Caco-2 (cell line): ENCODE results near the gene GP1BB. TPM values are rescaled to one million over a fixed set of nuclear protein-coding genes. Genes with fewer than 3 reads are reported as not detected.

Experiments
- BruUV-seq: library from RNA; stranded (reverse); fragments of 400-500 nt; replicated peaks from 2 replicates; lab custom pipeline; 2021; lab: Mats Ljungman, UMichigan
- CTCF ChIA-PET: fragments of 300-600 bp; sonication (Branson Sonifier 250); formaldehyde crosslinking; loops from one replicate; lab custom pipeline; 2022; ENCODE audit warnings: antibody characterized with exemption; lab: Charles Lee
- POLR2A ChIA-PET: fragments of 300-600 bp; sonication (Branson Sonifier 250); formaldehyde crosslinking; loops from one replicate; lab custom pipeline; 2022; ENCODE audit warnings: antibody characterized with exemption; lab: Charles Lee
- DNase-seq, 2 experiments: peaks; one replicate each; pipeline versions ENCODE4 v3.0.0 to v3.0.0-alpha.2; 2020 to 2022
- H3K27me3 ChIP-seq: replicated peaks from 2 replicates; pipeline ENCODE4 v1.6.0; 2011; ENCODE audit warnings: low read length; ENCODE audit not compliant: control insufficient read depth, insufficient read depth
- H3K36me3 ChIP-seq: 2 replicates; pipeline ENCODE4 v1.5.1; 2011; ENCODE audit warnings: low read length; ENCODE audit not compliant: control insufficient read depth, insufficient read depth
- H3K4me1 ChIP-seq: fragments of 250-450 bp; sonication (Bioruptor Pico); 2 replicates; pipeline ENCODE4 v1.5.1; 2020; ENCODE audit warnings: mild to moderate bottlenecking
- H3K4me3 ChIP-seq: 2 replicates; pipeline ENCODE4 v1.5.1; 2011; ENCODE audit warnings: low read depth, mild to moderate bottlenecking, control low read depth, low read length
- H3K9me3 ChIP-seq: fragments of 250-450 bp; sonication (Bioruptor Pico); 2 replicates; pipeline ENCODE4 v1.5.1; 2020; ENCODE audit warnings: mild to moderate bottlenecking, moderate library complexity
- H3K27ac Mint-ChIP-seq: one replicate; pipeline ENCODE4 v1.8.0; 2022; ENCODE audit warnings: mixed read lengths; ENCODE audit not compliant: unreplicated experiment
- H3K27me3 Mint-ChIP-seq: one replicate; pipeline ENCODE4 v1.8.0; 2022; ENCODE audit warnings: mixed read lengths; ENCODE audit not compliant: insufficient read depth, unreplicated experiment
- H3K36me3 Mint-ChIP-seq: one replicate; pipeline ENCODE4 v1.8.0; 2022; ENCODE audit warnings: mild to moderate bottlenecking, mixed read lengths; ENCODE audit not compliant: insufficient read depth, unreplicated experiment
- H3K4me1 Mint-ChIP-seq: one replicate; pipeline ENCODE4 v1.8.0; 2022; ENCODE audit warnings: low read depth, mixed read lengths; ENCODE audit not compliant: unreplicated experiment
- H3K4me3 Mint-ChIP-seq: one replicate; pipeline ENCODE4 v1.8.0; 2022; ENCODE audit warnings: mild to moderate bottlenecking, moderate library complexity, mixed read lengths; ENCODE audit not compliant: unreplicated experiment
- H3K9me3 Mint-ChIP-seq: one replicate; pipeline ENCODE4 v1.8.0; 2022; ENCODE audit warnings: mixed read lengths; ENCODE audit not compliant: unreplicated experiment
- intact Hi-C: fragments of 100-400 bp; cut with micrococcal nuclease; formaldehyde crosslinking; loops from one replicate; pipeline ENCODE4 v1.10.0; 2022; ENCODE audit not compliant: unreplicated experiment
- total RNA-seq: library from RNA; stranded (reverse); gene quantifications from 2 replicates; pipeline ENCODE4 v1.2.3, GENCODE V29; 2022
- TF ChIP-seq, protein P1 (sequence below), 2 experiments: fragments of 200-600 bp in 1 of 2; IDR thresholded peaks; 1 replicate in 1 of 2; 2 replicates in 1 of 2; pipeline versions ENCODE4 v1.5.1 to v1.8.0; 2011 to 2022; ENCODE audit warnings: antibody characterized with exemption in 1 of 2, control low read depth in 1 of 2, inconsistent platforms in 1 of 2, low read depth in 1 of 2, low read length in 1 of 2, mild to moderate bottlenecking in 1 of 2, moderate library complexity in 1 of 2; ENCODE audit not compliant: insufficient read depth in 1 of 2, severe bottlenecking in 1 of 2, unreplicated experiment in 1 of 2

GP1BB gene
- total RNA-seq, 1 experiment from 2014 or later: 1.0 TPM

DNA sequence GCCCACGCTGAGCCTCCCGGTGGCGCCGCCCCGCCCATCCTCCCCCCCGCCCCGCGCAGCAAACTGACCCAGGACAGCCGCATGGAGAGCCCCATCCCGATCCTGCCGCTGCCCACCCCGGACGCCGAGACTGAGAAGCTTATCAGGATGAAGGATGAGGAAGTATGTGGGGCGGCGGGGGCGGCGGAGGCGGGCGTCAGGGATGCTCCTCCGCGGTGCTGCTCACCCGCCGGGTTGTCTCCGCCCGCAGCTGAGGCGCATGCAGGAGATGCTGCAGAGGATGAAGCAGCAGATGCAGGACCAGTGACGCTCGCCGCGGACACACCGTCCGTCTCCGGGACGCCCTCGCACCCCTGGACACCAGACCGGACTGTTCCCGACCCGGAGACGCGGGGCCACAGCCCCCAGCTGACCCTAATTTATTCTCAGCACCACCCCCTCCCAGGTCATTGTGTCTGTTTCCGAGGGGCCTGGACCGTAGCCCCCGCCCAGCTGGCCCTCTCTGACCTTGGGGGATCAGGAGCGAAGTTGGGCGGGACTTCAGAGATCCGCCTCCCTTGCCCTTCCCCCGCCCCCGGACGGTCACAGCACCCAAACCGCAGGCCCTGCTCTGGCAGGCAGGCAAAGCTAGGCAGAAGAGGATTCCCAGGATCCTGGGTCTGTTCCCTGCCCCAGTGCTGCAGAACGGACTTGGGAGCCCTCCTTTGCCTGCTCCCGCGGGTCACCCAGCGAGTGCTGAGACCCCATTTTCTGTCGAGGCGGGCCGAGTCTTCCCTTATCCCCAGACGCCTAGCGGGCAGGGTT, 959 bp upstream of the GP1BB start:
- intact Hi-C loops: no loop called here
- no peaks in the 10 kb centered on the region for H3K36me3 Mint-ChIP-seq
- CTCF ChIA-PET: no interaction called here
- H3K4me3 Mint-ChIP-seq: no peak overlapping the region
- peaks cover 4% of the 10 kb centered on the region for H3K4me1 ChIP-seq
- H3K27ac Mint-ChIP-seq: no peak overlapping the region
- H3K27me3 Mint-ChIP-seq: peaks cover 19% of the 10 kb centered on the region
- TF ChIP-seq, protein P1, sequence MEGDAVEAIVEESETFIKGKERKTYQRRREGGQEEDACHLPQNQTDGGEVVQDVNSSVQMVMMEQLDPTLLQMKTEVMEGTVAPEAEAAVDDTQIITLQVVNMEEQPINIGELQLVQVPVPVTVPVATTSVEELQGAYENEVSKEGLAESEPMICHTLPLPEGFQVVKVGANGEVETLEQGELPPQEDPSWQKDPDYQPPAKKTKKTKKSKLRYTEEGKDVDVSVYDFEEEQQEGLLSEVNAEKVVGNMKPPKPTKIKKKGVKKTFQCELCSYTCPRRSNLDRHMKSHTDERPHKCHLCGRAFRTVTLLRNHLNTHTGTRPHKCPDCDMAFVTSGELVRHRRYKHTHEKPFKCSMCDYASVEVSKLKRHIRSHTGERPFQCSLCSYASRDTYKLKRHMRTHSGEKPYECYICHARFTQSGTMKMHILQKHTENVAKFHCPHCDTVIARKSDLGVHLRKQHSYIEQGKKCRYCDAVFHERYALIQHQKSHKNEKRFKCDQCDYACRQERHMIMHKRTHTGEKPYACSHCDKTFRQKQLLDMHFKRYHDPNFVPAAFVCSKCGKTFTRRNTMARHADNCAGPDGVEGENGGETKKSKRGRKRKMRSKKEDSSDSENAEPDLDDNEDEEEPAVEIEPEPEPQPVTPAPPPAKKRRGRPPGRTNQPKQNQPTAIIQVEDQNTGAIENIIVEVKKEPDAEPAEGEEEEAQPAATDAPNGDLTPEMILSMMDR (IDR thresholded peaks at IDR 0.05; ENCODE audit: insufficient read depth in 1 of 2, low read depth in 1 of 2, low read length in 1 of 2, severe bottlenecking in 1 of 2, unreplicated experiment in 1 of 2): no peak
- POLR2A ChIA-PET: no interaction called here
- H3K4me3 ChIP-seq: no peak overlapping the region
- H3K36me3 ChIP-seq: no peaks in the 10 kb centered on the region
- no peaks in the 10 kb centered on the region for H3K4me1 Mint-ChIP-seq
- H3K9me3 Mint-ChIP-seq: no peaks in the 10 kb centered on the region
- DNase-seq: no peak
- H3K27me3 ChIP-seq: no peaks in the 10 kb centered on the region; the same call in 1 of the 2 replicates
- BruUV-seq: no TSS peak
- no peaks in the 10 kb centered on the region for H3K9me3 ChIP-seq

DNA sequence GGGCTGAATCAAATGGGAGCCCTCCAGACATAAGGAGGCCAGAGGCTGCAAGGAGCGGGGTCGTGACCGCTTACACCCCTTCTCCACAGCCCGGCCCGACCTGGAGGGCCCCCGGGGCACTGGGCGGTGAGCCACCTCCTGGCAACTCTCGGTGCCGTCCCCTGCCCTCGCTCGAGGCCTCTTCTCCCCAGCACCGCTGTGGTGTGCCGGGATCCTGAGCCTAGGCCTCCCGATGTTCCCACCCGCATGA, 432 bp upstream of the GP1BB start:
- Histone ChIP-seq H3K9me3 (no peaks in the 10 kb centered on the region), H3K27me3 (no peaks in the 10 kb centered on the region; the same call in 1 of the 2 replicates), H3K4me3 (no peak overlapping the region), H3K36me3 (no peaks in the 10 kb centered on the region), H3K4me1 (no peaks in the 10 kb centered on the region; the same call in 1 of the 2 replicates)
- Mint-ChIP-seq H3K27ac (no peak overlapping the region), H3K36me3 (peaks cover 4% of the 10 kb centered on the region), H3K9me3 (no peaks in the 10 kb centered on the region), H3K4me3 (peak overlapping the region; percentile 65), H3K27me3 (peaks cover 23% of the 10 kb centered on the region), H3K4me1 (no peaks in the 10 kb centered on the region)
- DNase-seq: no peak
- CTCF ChIA-PET: no interaction called here
- no TSS peak for BruUV-seq
- intact Hi-C loops: no loop called here
- TF ChIP-seq, protein P1 (IDR thresholded peaks at IDR 0.05; ENCODE audit: insufficient read depth in 1 of 2, low read depth in 1 of 2, low read length in 1 of 2, severe bottlenecking in 1 of 2, unreplicated experiment in 1 of 2): no peak
- POLR2A ChIA-PET: no interaction called here

DNA sequence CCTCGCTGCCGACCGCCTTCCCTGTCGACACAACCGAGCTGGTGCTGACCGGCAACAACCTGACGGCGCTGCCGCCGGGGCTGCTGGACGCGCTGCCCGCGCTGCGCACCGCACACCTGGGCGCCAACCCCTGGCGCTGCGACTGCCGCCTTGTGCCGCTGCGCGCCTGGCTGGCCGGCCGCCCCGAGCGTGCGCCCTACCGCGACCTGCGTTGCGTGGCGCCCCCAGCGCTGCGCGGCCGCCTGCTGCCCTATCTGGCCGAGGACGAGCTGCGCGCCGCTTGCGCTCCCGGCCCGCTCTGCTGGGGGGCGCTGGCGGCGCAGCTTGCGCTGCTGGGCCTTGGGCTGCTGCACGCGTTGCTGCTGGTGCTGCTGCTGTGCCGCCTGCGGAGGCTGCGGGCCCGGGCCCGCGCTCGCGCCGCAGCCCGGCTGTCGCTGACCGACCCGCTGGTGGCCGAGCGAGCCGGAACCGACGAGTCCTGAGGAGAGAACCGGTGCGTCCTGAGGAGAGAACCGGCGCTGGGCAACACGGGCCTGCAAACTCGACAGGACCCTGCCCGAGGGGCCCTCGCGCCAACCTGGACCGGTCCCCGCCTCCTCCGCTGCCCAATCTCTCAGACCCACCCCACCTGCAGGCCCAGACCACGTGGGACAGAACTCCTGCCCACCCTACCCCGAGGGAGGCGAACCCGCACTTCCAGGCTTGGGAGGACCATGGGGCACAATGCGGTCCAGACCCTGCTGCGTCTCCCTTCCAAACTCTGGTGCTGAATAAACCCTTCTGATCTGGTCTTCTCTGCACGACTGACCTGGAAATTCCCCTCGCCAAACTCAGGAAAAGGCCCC, 866 bp downstream of the GP1BB start:
- no TSS peak for BruUV-seq
- no peak overlapping the region for H3K27ac Mint-ChIP-seq
- peaks cover 4% of the 10 kb centered on the region for H3K36me3 Mint-ChIP-seq
- TF ChIP-seq, protein P1 (IDR thresholded peaks at IDR 0.05; ENCODE audit: insufficient read depth in 1 of 2, low read depth in 1 of 2, low read length in 1 of 2, severe bottlenecking in 1 of 2, unreplicated experiment in 1 of 2): peak in 1 of 2 experiments; percentile 21
- peaks cover 23% of the 10 kb centered on the region for H3K27me3 Mint-ChIP-seq
- ChIA-PET CTCF (interaction anchor here (0.6 to 1.4 kb wide), 12 partner anchors 21 to 229 kb away, joined by 3 to 6 read pairs (median 3); no protein-coding TSS in a partner anchor), POLR2A (interaction anchor here (0.5 kb wide), 1 partner anchor 329 kb away, joined by 4 read pairs; no protein-coding TSS in a partner anchor)
- Histone ChIP-seq H3K4me3 (peak overlapping the region; percentile 38), H3K36me3 (no peaks in the 10 kb centered on the region), H3K27me3 (no peaks in the 10 kb centered on the region; the same call in 1 of the 2 replicates), H3K4me1 (no peaks in the 10 kb centered on the region; the same call in 1 of the 2 replicates), H3K9me3 (no peaks in the 10 kb centered on the region)
- peak in 1 of 2 experiments; percentile 70 for DNase-seq
- peak overlapping the region; percentile 65 for H3K4me3 Mint-ChIP-seq
- H3K4me1 Mint-ChIP-seq: no peaks in the 10 kb centered on the region
- intact Hi-C loops: no loop called here
- no peaks in the 10 kb centered on the region for H3K9me3 Mint-ChIP-seq
